NCI-H2196 (cell line): ENCODE data around the gene RNF157.
"Not testable (repeated sequence)": the region's sequence is repeated elsewhere in the genome, so short reads cannot be mapped to it uniquely, and the experiment has no call there.

Experiments used
- DNase-seq: peaks from one replicate; lab custom pipeline; 2025; ENCODE audit not compliant: unreplicated experiment; lab: John Stamatoyannopoulos, UW

RNF157 gene

GRCh38 chr17:76235883-76236282, 4.4 kb downstream of the RNF157 start:
- no peak for DNase-seq

GRCh38 chr17:76234354-76234679, 6.0 kb downstream of the RNF157 start:
- DNase-seq = no peak

- no peak for DNase-seq
These were observed 6.5 kb downstream of the RNF157 start for GRCh38 chr17:76233588-76234353.

- no peak for DNase-seq
These were observed 8.0 kb downstream of the RNF157 start for GRCh38 chr17:76232342-76232741.

GRCh38 chr17:76226749-76227148, 13.5 kb downstream of the RNF157 start:
- not testable (repeated sequence) for DNase-seq

- DNase-seq = not testable (repeated sequence)
These were observed 14.8 kb downstream of the RNF157 start for GRCh38 chr17:76225373-76226086.

GRCh38 chr17:76223802-76224201, 16.5 kb downstream of the RNF157 start:
- DNase-seq = no peak

GRCh38 chr17:76219670-76220383, 20.5 kb downstream of the RNF157 start:
- DNase-seq = no peak

- no peak for DNase-seq
These were observed 23.2 kb downstream of the RNF157 start for GRCh38 chr17:76217081-76217480.

GRCh38 chr17:76213491-76213890, 26.8 kb downstream of the RNF157 start:
- DNase-seq = no peak

- no peak for DNase-seq
These were observed 32.2 kb downstream of the RNF157 start for GRCh38 chr17:76208120-76208519.

- DNase-seq = no peak
These were observed 32.8 kb downstream of the RNF157 start for GRCh38 chr17:76207275-76208059.

GRCh38 chr17:76205542-76206144, 34.6 kb downstream of the RNF157 start:
- not testable (repeated sequence) for DNase-seq

- DNase-seq = no peak
These were observed 36.0 kb downstream of the RNF157 start for GRCh38 chr17:76204277-76204676.

GRCh38 chr17:76200354-76200753, 39.9 kb downstream of the RNF157 start:
- no peak for DNase-seq

GRCh38 chr17:76199469-76199868, 40.8 kb downstream of the RNF157 start:
- DNase-seq = no peak

- DNase-seq = no peak
These were observed 41.6 kb downstream of the RNF157 start for GRCh38 chr17:76198702-76199101.

GRCh38 chr17:76197911-76198310, 42.4 kb downstream of the RNF157 start:
- DNase-seq = no peak

GRCh38 chr17:76196675-76197074, 43.6 kb downstream of the RNF157 start:
- DNase-seq = no peak

GRCh38 chr17:76195281-76196096, 44.8 kb downstream of the RNF157 start:
- DNase-seq = no peak
